HL-60 (cell line): ENCODE results near the gene TRAPPC12.
"Not testable (repeated sequence)": the region's sequence is repeated elsewhere in the genome, so short reads cannot be mapped to it uniquely, and the experiment has no call there.

Source experiments
- DNase-seq, 2 experiments: peaks; one replicate each; pipeline ENCODE4 v3.0.0-alpha.2; 2010 to 2020; ENCODE audit warnings: low read depth in 1 of 2, low spot score in 1 of 2
- H3K27ac ChIP-seq: fragments of 250-450 bp; sonication (Bioruptor Pico); replicated peaks from 2 replicates; pipeline ENCODE4 v1.5.1; 2020; ENCODE audit warnings: mild to moderate bottlenecking, moderate library complexity
- H3K27me3 ChIP-seq: fragments of 250-450 bp; sonication (Bioruptor Pico); 2 replicates; pipeline ENCODE4 v1.5.1; 2021; ENCODE audit warnings: mild to moderate bottlenecking, moderate library complexity; ENCODE audit not compliant: insufficient read depth, poor library complexity, severe bottlenecking
- H3K4me3 ChIP-seq: replicated peaks from 2 replicates; pipeline ENCODE4 v1.5.1; 2011; ENCODE audit warnings: mild to moderate bottlenecking, control low read depth, low read length; ENCODE audit not compliant: insufficient read depth
- GABPA ChIP-seq: IDR thresholded peaks from 2 replicates; pipeline ENCODE4 v1.6.1; 2012; ENCODE audit warnings: low read depth
- POLR2AphosphoS5 ChIP-seq: IDR thresholded peaks from 2 replicates; pipeline ENCODE4 v1.6.1; 2012; ENCODE audit warnings: low read depth
- SPI1 ChIP-seq: IDR thresholded peaks from 2 replicates; pipeline ENCODE4 v1.6.1; 2012; ENCODE audit warnings: low read depth, mild to moderate bottlenecking, borderline replicate concordance
- TF ChIP-seq, protein P1 (sequence below): IDR thresholded peaks from 2 replicates; pipeline ENCODE4 v1.6.1; 2012; ENCODE audit warnings: low read depth; ENCODE audit not compliant: insufficient replicate concordance
- TF ChIP-seq, protein P2 (sequence below): IDR thresholded peaks from one replicate; pipeline ENCODE4 v1.5.1; 2011; ENCODE audit warnings: low read length, control low read depth, inconsistent platforms; ENCODE audit not compliant: insufficient read depth

Gene TRAPPC12

DNA sequence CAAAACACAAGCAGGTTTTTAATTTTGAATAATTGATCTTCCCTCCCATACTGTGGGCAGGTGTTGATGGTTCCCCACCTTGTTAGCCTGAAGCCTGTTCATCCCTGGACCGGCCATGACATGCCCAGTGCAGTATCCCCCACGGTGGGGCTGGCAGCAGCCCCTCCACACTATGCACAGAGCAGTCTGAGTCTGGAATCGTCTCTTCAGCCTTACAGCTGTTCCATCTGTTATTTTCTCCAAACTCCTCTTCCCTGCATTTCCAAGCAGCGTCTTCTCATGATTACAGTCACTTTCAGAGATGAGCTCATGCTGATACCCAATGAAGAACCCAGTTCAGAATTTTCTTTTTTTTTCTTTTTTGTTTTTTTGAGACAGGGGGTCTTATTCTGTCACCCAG is 71.7 kb downstream of the TRAPPC12 start:
- no peak for TF ChIP-seq POLR2AphosphoS5
- TF ChIP-seq, protein P1, sequence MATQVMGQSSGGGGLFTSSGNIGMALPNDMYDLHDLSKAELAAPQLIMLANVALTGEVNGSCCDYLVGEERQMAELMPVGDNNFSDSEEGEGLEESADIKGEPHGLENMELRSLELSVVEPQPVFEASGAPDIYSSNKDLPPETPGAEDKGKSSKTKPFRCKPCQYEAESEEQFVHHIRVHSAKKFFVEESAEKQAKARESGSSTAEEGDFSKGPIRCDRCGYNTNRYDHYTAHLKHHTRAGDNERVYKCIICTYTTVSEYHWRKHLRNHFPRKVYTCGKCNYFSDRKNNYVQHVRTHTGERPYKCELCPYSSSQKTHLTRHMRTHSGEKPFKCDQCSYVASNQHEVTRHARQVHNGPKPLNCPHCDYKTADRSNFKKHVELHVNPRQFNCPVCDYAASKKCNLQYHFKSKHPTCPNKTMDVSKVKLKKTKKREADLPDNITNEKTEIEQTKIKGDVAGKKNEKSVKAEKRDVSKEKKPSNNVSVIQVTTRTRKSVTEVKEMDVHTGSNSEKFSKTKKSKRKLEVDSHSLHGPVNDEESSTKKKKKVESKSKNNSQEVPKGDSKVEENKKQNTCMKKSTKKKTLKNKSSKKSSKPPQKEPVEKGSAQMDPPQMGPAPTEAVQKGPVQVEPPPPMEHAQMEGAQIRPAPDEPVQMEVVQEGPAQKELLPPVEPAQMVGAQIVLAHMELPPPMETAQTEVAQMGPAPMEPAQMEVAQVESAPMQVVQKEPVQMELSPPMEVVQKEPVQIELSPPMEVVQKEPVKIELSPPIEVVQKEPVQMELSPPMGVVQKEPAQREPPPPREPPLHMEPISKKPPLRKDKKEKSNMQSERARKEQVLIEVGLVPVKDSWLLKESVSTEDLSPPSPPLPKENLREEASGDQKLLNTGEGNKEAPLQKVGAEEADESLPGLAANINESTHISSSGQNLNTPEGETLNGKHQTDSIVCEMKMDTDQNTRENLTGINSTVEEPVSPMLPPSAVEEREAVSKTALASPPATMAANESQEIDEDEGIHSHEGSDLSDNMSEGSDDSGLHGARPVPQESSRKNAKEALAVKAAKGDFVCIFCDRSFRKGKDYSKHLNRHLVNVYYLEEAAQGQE = no peak
- TF ChIP-seq, protein P2, sequence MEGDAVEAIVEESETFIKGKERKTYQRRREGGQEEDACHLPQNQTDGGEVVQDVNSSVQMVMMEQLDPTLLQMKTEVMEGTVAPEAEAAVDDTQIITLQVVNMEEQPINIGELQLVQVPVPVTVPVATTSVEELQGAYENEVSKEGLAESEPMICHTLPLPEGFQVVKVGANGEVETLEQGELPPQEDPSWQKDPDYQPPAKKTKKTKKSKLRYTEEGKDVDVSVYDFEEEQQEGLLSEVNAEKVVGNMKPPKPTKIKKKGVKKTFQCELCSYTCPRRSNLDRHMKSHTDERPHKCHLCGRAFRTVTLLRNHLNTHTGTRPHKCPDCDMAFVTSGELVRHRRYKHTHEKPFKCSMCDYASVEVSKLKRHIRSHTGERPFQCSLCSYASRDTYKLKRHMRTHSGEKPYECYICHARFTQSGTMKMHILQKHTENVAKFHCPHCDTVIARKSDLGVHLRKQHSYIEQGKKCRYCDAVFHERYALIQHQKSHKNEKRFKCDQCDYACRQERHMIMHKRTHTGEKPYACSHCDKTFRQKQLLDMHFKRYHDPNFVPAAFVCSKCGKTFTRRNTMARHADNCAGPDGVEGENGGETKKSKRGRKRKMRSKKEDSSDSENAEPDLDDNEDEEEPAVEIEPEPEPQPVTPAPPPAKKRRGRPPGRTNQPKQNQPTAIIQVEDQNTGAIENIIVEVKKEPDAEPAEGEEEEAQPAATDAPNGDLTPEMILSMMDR = no peak
- TF ChIP-seq SPI1 = no peak
- TF ChIP-seq GABPA = no peak
- Histone ChIP-seq H3K27me3 (no peaks in the 10 kb centered on the region), H3K27ac (no peak overlapping the region), H3K4me3 (no peak overlapping the region)
- no peak for DNase-seq

DNA sequence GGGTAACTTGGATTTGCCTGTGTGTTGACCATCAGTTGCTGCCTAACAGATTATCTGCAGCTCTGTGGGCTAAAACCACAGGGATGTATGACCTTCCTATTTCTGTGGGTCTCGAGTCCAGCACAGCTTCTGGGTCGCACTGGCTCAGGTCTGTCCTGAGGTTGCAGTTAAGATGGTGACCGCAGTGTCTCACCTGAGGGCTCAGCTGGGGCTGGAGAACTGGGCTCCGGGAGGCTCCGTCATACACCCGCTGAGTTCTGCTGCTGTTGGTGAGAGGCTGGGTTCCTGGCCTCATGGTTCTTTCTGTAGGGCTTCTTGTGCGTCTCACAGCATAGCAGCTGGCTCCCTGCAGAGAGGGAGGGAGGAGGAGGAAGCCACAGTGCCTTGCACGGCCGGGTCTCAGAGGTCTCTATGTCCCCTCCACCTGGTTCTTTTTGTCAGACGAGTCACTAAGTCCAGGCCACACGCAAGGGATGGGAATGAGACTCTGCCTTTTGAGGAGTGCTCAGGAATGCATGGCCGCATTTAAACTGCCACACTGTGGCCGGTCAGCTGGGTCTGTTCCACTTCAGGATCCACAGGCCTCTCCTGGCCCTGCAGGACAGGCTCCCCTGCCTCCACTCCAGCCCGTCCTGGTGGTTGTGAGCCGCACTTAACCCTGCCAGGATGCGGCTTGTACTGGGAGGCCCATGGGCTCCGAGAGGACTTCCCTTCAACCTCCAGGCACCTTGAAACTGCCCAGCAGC is 72.6 kb downstream of the TRAPPC12 start:
- no peak for DNase-seq
- Histone ChIP-seq H3K27ac (no peak overlapping the region), H3K27me3 (no peaks in the 10 kb centered on the region), H3K4me3 (no peak overlapping the region)
- no peak for TF ChIP-seq SPI1
- TF ChIP-seq, protein P1 = no peak

DNA sequence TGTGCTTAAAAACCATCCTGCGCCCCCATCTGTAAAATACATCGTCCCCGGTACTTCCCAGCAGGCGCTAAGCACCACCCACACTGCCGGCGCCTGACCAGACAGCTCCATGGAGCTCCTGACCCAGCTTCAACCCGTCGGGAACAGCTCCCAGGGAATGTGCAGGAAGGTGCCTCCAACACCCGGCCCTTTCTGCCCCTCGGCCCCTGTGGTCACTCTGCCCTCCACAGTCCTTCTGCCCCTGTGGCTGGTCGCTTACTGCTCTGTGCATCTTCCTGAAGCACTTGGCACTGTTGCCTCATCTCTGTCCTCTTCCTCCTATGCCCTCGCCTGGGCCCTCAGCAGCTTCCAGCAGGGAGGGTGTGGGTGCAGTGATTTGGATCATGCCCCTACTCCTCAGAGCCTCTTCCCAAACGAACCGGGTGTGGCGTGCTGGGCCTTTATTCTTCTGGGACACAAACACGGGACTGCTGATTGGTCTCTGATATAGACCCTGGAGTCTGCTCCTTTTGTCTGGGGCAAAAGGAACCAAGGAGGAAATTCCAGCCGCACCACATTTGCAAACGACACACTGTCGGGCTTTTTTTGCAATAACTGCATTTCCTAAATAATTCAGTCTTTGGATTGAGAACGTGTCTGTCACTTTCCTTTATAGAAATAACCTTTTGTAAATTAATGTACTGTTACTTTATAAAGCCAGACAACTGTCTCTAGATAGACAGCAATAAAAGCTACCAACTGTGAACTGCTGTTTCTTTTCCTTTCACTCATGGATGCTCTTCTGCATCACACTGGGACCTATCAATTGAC is 73.9 kb downstream of the TRAPPC12 start:
- TF ChIP-seq, protein P2 = no peak
- TF ChIP-seq, protein P1 = no peak
- TF ChIP-seq POLR2AphosphoS5 (no peak), SPI1 (no peak), GABPA (no peak)
- no peak for DNase-seq
- no peak overlapping the region for H3K27ac ChIP-seq
- H3K27me3 ChIP-seq = no peaks in the 10 kb centered on the region
- no peak overlapping the region for H3K4me3 ChIP-seq

DNA sequence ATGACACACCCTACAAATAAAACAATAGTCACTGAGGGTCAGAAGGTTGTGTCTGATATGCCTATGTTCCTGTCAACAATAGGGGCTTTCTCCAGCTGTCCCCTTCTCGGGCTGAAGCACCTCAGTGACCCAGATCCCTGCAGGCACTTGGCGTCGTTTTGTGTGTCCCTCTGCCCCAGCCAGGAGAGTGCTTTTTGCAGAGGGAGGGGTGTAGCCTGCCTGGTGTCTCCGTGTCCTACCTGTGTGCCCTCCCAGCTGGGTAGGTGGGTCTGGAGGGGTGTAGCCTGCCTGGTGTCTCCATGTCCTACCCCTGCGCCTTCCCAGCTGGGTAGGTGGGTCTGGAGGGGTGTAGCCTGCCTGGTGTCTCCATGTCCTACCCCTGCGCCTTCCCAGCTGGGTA is 74.5 kb downstream of the TRAPPC12 start:
- not testable (repeated sequence) for H3K27me3 ChIP-seq, DNase-seq, H3K27ac ChIP-seq, H3K4me3 ChIP-seq
